H9 (cell line): ENCODE measurements around the gene LPGAT1. TPM values are rescaled to one million over a fixed set of nuclear protein-coding genes. Genes with fewer than 3 reads are reported as not detected.

ENCODE experiments used
- DNase-seq: peaks from one replicate; pipeline ENCODE4 v3.0.0-alpha.2; 2017
- H2AFZ ChIP-seq: one replicate; pipeline ENCODE4 v1.6.1; 2013; ENCODE audit warnings: mild to moderate bottlenecking, low read length, control low read depth, moderate library complexity
- H2AK5ac ChIP-seq: 2 replicates; pipeline ENCODE4 v1.6.1; 2013; ENCODE audit warnings: low read length, control low read depth, mixed read lengths; ENCODE audit not compliant: insufficient read length
- H2BK120ac ChIP-seq: one replicate; pipeline ENCODE4 v1.6.1; 2013; ENCODE audit warnings: low read depth, mild to moderate bottlenecking, low read length, control low read depth, inconsistent platforms; ENCODE audit not compliant: poor library complexity, severe bottlenecking
- H2BK12ac ChIP-seq: 2 replicates; pipeline ENCODE4 v1.6.1; 2013; ENCODE audit warnings: low read length, control low read depth, mixed read lengths, low read depth; ENCODE audit not compliant: insufficient read length
- H2BK15ac ChIP-seq: 2 replicates; pipeline ENCODE4 v1.6.1; 2013; ENCODE audit warnings: low read depth, low read length, control low read depth
- H2BK20ac ChIP-seq: one replicate; pipeline ENCODE4 v1.6.1; 2013; ENCODE audit warnings: low read depth, mild to moderate bottlenecking, low read length, control low read depth, inconsistent platforms; ENCODE audit not compliant: poor library complexity, severe bottlenecking
- H2BK5ac ChIP-seq: 2 replicates; pipeline ENCODE4 v1.6.1; 2013; ENCODE audit warnings: low read length, control low read depth, mixed read lengths; ENCODE audit not compliant: insufficient read length
- H3K14ac ChIP-seq: 2 replicates; pipeline ENCODE4 v1.6.1; 2013; ENCODE audit warnings: low read length, control low read depth; ENCODE audit not compliant: insufficient read depth
- H3K18ac ChIP-seq: 2 replicates; pipeline ENCODE4 v1.6.1; 2013; ENCODE audit warnings: low read depth, mild to moderate bottlenecking, mixed read lengths, low read length, control low read depth; ENCODE audit not compliant: insufficient read length
- H3K23ac ChIP-seq: 2 replicates; pipeline ENCODE4 v1.6.1; 2013; ENCODE audit warnings: low read length, control low read depth, mixed read lengths, low read depth; ENCODE audit not compliant: insufficient read length
- H3K23me2 ChIP-seq: 2 replicates; pipeline ENCODE4 v1.6.1; 2013; ENCODE audit warnings: low read depth, mild to moderate bottlenecking, mixed read lengths, low read length, control low read depth; ENCODE audit not compliant: insufficient read length, poor library complexity, severe bottlenecking
- H3K27ac ChIP-seq: 2 replicates; pipeline ENCODE4 v1.5.1; 2013; ENCODE audit warnings: low read length, control low read depth, mixed read lengths, low read depth; ENCODE audit not compliant: insufficient read length
- H3K27me3 ChIP-seq: 2 replicates; pipeline ENCODE4 v1.6.1; 2013; ENCODE audit warnings: low read length, control low read depth, inconsistent platforms; ENCODE audit not compliant: insufficient read depth
- H3K4ac ChIP-seq: 2 replicates; pipeline ENCODE4 v1.6.1; 2013; ENCODE audit warnings: low read depth, mild to moderate bottlenecking, control low read depth, inconsistent platforms, low read length, moderate library complexity
- H3K4me1 ChIP-seq: 2 replicates; pipeline ENCODE4 v1.6.1; 2013; ENCODE audit warnings: low read length, control low read depth, inconsistent platforms; ENCODE audit not compliant: insufficient read depth
- H3K4me2 ChIP-seq: 2 replicates; pipeline ENCODE4 v1.6.1; 2013; ENCODE audit warnings: low read length, control low read depth, mixed read lengths; ENCODE audit not compliant: insufficient read length, insufficient read depth
- H3K56ac ChIP-seq: 2 replicates; pipeline ENCODE4 v1.6.1; 2013; ENCODE audit warnings: low read depth, mild to moderate bottlenecking, mixed read lengths, low read length, control low read depth; ENCODE audit not compliant: insufficient read length
- H3K79me1 ChIP-seq: 2 replicates; pipeline ENCODE4 v1.6.1; 2013; ENCODE audit warnings: low read depth, mild to moderate bottlenecking, moderate library complexity, low read length, control low read depth, inconsistent platforms; ENCODE audit not compliant: insufficient read depth, poor library complexity, severe bottlenecking
- H3K79me2 ChIP-seq: 2 replicates; pipeline ENCODE4 v1.6.1; 2013; ENCODE audit warnings: low read length, control low read depth, inconsistent platforms; ENCODE audit not compliant: insufficient read depth
- H3K9ac ChIP-seq: 2 replicates; pipeline ENCODE4 v1.6.1; 2013; ENCODE audit warnings: low read length, control low read depth, mixed read lengths; ENCODE audit not compliant: insufficient read length; ENCODE audit errors: extremely low read depth
- H3K9me3 ChIP-seq: one replicate; pipeline ENCODE4 v1.6.1; 2013; ENCODE audit warnings: low read depth, low read length, inconsistent platforms; ENCODE audit not compliant: control insufficient read depth
- H3T11ph ChIP-seq: one replicate; pipeline ENCODE4 v1.6.1; 2013; ENCODE audit warnings: mild to moderate bottlenecking, low read length, control low read depth, inconsistent platforms
- H4K20me1 ChIP-seq: one replicate; pipeline ENCODE4 v1.6.1; 2013; ENCODE audit not compliant: control insufficient read depth, insufficient read length, insufficient read depth
- H4K5ac ChIP-seq: 2 replicates; pipeline ENCODE4 v1.6.1; 2013; ENCODE audit warnings: low read depth, mild to moderate bottlenecking, mixed read lengths, low read length, control low read depth; ENCODE audit not compliant: insufficient read length
- H4K8ac ChIP-seq: replicated peaks from 2 replicates; pipeline ENCODE4 v1.6.1; 2013; ENCODE audit warnings: low read length, control low read depth, mixed read lengths, low read depth; ENCODE audit not compliant: insufficient read length
- H4K91ac ChIP-seq: 2 replicates; pipeline ENCODE4 v1.6.1; 2013; ENCODE audit warnings: low read depth, mild to moderate bottlenecking, moderate library complexity, mixed read lengths, low read length, control low read depth; ENCODE audit not compliant: insufficient read length
- H3K27ac Mint-ChIP-seq, 3 experiments: 2 replicates in 2 of 3; 3 replicates in 1 of 3; pipeline ENCODE4 v1.8.0; 2020 to 2021; ENCODE audit warnings: mixed read lengths in 3 of 3, mild to moderate bottlenecking in 1 of 3, moderate library complexity in 1 of 3
- H3K27me3 Mint-ChIP-seq: 2 replicates; pipeline ENCODE4 v1.8.0; 2021; ENCODE audit warnings: low read depth, mild to moderate bottlenecking, moderate library complexity, mixed read lengths
- H3K36me3 Mint-ChIP-seq, 3 experiments: 2 replicates in 2 of 3; 3 replicates in 1 of 3; pipeline ENCODE4 v1.8.0; 2020 to 2021; ENCODE audit warnings: low read depth in 3 of 3, mixed read lengths in 3 of 3; ENCODE audit not compliant: insufficient read depth in 1 of 3
- H3K4me1 Mint-ChIP-seq, 2 experiments: 2 replicates each; pipeline ENCODE4 v1.8.0; 2020; ENCODE audit warnings: mixed read lengths in 2 of 2
- H3K4me3 Mint-ChIP-seq, 2 experiments: 2 replicates in 1 of 2; 3 replicates in 1 of 2; pipeline ENCODE4 v1.8.0; 2020 to 2021; ENCODE audit warnings: mild to moderate bottlenecking in 2 of 2, mixed read lengths in 2 of 2, moderate library complexity in 1 of 2
- H3K9me3 Mint-ChIP-seq, 2 experiments: 2 replicates in 1 of 2; 3 replicates in 1 of 2; pipeline ENCODE4 v1.8.0; 2020; ENCODE audit warnings: mild to moderate bottlenecking in 2 of 2, mixed read lengths in 2 of 2, moderate library complexity in 1 of 2
- WGBS: extraction: QIAGEN DNeasy Blood & Tissue Kit; methylation state at CpG from one replicate; pipeline ENCODE4 v1.1.7; 2013; ENCODE audit warnings: missing lambda C conversion rate, low lambda C conversion rate, mixed read lengths; ENCODE audit not compliant: insufficient read length; ENCODE audit errors: extremely low coverage; 5-methylcytosine and 5-hydroxymethylcytosine counted together
- total RNA-seq: library from RNA; stranded (reverse); gene quantifications from 2 replicates; pipeline ENCODE4 v1.2.1, GENCODE V29; 2021
- TF ChIP-seq, protein P1 (sequence below): fragments of 200-600 bp; sonication (generic); conservative IDR thresholded peaks from 3 replicates; pipeline ENCODE4 v1.8.0; 2021; ENCODE audit warnings: antibody characterized with exemption, mild to moderate bottlenecking

The LPGAT1 gene
- total RNA-seq, 1 experiment from 2014 or later = 12.2 TPM

GRCh38 chr1:211749251-211749650 is 81.3 kb downstream of the LPGAT1 start:
- Histone ChIP-seq H3K27me3 (no peaks in the 10 kb centered on the region), H4K91ac (no peak overlapping the region), H2BK20ac (no peak overlapping the region), H2BK15ac (no peak overlapping the region), H2BK120ac (no peak overlapping the region), H2BK5ac (no peak overlapping the region), H3K9me3 (no peaks in the 10 kb centered on the region), H3K4me2 (no peak overlapping the region), H3K79me1 (no peaks in the 10 kb centered on the region), H4K20me1 (no peaks in the 10 kb centered on the region), H2AK5ac (no peak overlapping the region), H3K79me2 (no peaks in the 10 kb centered on the region), H3K4me1 (no peaks in the 10 kb centered on the region), H3K18ac (no peak overlapping the region), H4K5ac (no peak overlapping the region), H3K4ac (no peak overlapping the region), H2BK12ac (no peak overlapping the region), H4K8ac (no peak overlapping the region), H3K14ac (no peak overlapping the region), H3K9ac (no peak overlapping the region), H3K23ac (no peak overlapping the region), H3K56ac (no peak overlapping the region), H3K23me2 (no peaks in the 10 kb centered on the region), H3K27ac (no peak overlapping the region), H2AFZ (no peak overlapping the region), H3T11ph (no peak overlapping the region)
- H3K4me1 Mint-ChIP-seq = peaks cover 26 to 41% of the 10 kb centered on the region in 2 experiments
- no peaks in the 10 kb centered on the region for H3K36me3 Mint-ChIP-seq
- no peaks in the 10 kb centered on the region for H3K27me3 Mint-ChIP-seq
- no peak overlapping the region for H3K27ac Mint-ChIP-seq
- no peaks in the 10 kb centered on the region for H3K9me3 Mint-ChIP-seq
- TF ChIP-seq, protein P1, sequence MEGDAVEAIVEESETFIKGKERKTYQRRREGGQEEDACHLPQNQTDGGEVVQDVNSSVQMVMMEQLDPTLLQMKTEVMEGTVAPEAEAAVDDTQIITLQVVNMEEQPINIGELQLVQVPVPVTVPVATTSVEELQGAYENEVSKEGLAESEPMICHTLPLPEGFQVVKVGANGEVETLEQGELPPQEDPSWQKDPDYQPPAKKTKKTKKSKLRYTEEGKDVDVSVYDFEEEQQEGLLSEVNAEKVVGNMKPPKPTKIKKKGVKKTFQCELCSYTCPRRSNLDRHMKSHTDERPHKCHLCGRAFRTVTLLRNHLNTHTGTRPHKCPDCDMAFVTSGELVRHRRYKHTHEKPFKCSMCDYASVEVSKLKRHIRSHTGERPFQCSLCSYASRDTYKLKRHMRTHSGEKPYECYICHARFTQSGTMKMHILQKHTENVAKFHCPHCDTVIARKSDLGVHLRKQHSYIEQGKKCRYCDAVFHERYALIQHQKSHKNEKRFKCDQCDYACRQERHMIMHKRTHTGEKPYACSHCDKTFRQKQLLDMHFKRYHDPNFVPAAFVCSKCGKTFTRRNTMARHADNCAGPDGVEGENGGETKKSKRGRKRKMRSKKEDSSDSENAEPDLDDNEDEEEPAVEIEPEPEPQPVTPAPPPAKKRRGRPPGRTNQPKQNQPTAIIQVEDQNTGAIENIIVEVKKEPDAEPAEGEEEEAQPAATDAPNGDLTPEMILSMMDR = no peak
- no peak for DNase-seq
- no CpG with 5 or more reads among the region's 3 CpGs for WGBS
- H3K4me3 Mint-ChIP-seq = no peak overlapping the region
